Fibroblast of lung (primary cell): Measurements from ENCODE around the gene RASGEF1B. TPM values are rescaled to one million over a fixed set of nuclear protein-coding genes. Genes with fewer than 3 reads are reported as not detected.

ENCODE experiments used
- DNase-seq, 2 donors: peaks; one replicate each; pipeline versions ENCODE4 v3.0.0 to v3.0.0-alpha.2; 2010; ENCODE audit warnings: low read depth in 2 of 2
- H2AFZ ChIP-seq: 2 replicates; pipeline ENCODE4 v1.5.1; 2012; ENCODE audit warnings: low read length, control low read depth, inconsistent platforms
- H3K27ac ChIP-seq: 2 replicates; pipeline ENCODE4 v1.5.1; 2011; ENCODE audit warnings: low read length, control low read depth; ENCODE audit not compliant: insufficient read depth
- H3K27me3 ChIP-seq: 2 replicates; pipeline ENCODE4 v1.5.1; 2011; ENCODE audit warnings: mild to moderate bottlenecking, low read length; ENCODE audit not compliant: control insufficient read depth, insufficient read depth
- H3K36me3 ChIP-seq: 2 replicates; pipeline ENCODE4 v1.5.1; 2011; ENCODE audit warnings: low read length; ENCODE audit not compliant: control insufficient read depth, insufficient read depth
- H3K4me1 ChIP-seq: 2 replicates; pipeline ENCODE4 v1.5.1; 2011; ENCODE audit warnings: low read length; ENCODE audit not compliant: control insufficient read depth, insufficient read depth; ENCODE audit errors: extremely low read depth
- H3K4me2 ChIP-seq: 2 replicates; pipeline ENCODE4 v1.5.1; 2011; ENCODE audit warnings: low read length, control low read depth; ENCODE audit not compliant: insufficient read depth; ENCODE audit errors: extremely low read depth
- H3K4me3 ChIP-seq, 4 experiments: fragments of 200-600 bp in 1 of 4; sonication (generic) in 1 of 4; replicated peaks in 1 of 4; 2 replicates each; pipeline ENCODE4 v1.5.1; 2011 to 2016; ENCODE audit warnings: low read length in 4 of 4, low read depth in 3 of 4, mild to moderate bottlenecking in 3 of 4, control low read depth in 2 of 4, inconsistent platforms in 1 of 4, mixed read lengths in 1 of 4; ENCODE audit not compliant: insufficient read depth in 1 of 4; ENCODE audit errors: control extremely low read depth in 1 of 4
- H3K79me2 ChIP-seq: 2 replicates; pipeline ENCODE4 v1.5.1; 2012; ENCODE audit warnings: mild to moderate bottlenecking, low read length, inconsistent platforms; ENCODE audit not compliant: control insufficient read depth, insufficient read depth
- H3K9ac ChIP-seq: 2 replicates; pipeline ENCODE4 v1.5.1; 2011; ENCODE audit warnings: mild to moderate bottlenecking, low read length, control low read depth; ENCODE audit not compliant: insufficient read depth
- H3K9me3 ChIP-seq: 2 replicates; pipeline ENCODE4 v1.5.1; 2012; ENCODE audit warnings: low read depth, low read length; ENCODE audit not compliant: control insufficient read depth, insufficient read depth
- H4K20me1 ChIP-seq: 2 replicates; pipeline ENCODE4 v1.5.1; 2011; ENCODE audit warnings: low read length; ENCODE audit not compliant: control insufficient read depth, insufficient read depth; ENCODE audit errors: extremely low read depth
- EZH2 ChIP-seq: IDR thresholded peaks from 2 replicates; pipeline ENCODE4 v1.5.1; 2012; ENCODE audit warnings: low read length, control low read depth, mild to moderate bottlenecking; ENCODE audit errors: missing control alignments
- polyA plus RNA-seq, 2 donors: library from polyadenylated mRNA; depleted of rRNA in 1 of 2; stranded (reverse) in 1 of 2; unstranded in 1 of 2; fragments of >200 nt; gene quantifications; 2 replicates each; pipeline ENCODE4 v1.2.1, GENCODE V29; 2011 to 2012; ENCODE audit warnings: missing spikeins in 1 of 2
- total RNA-seq: library from RNA; depleted of rRNA; stranded (reverse); fragments of >200 nt; gene quantifications from 2 replicates; pipeline ENCODE4 v1.2.1, GENCODE V29; 2014
- TF ChIP-seq, protein P1 (sequence below), 2 donors: IDR thresholded peaks in 1 of 2; conservative IDR thresholded peaks in 1 of 2; 1 replicate in 1 of 2; 2 replicates in 1 of 2; pipeline ENCODE4 v1.5.1; 2011 to 2012; ENCODE audit warnings: low read length in 2 of 2, control low read depth in 1 of 2, inconsistent platforms in 1 of 2, low read depth in 1 of 2, mild to moderate bottlenecking in 1 of 2

RASGEF1B gene
- total and polyA plus RNA-seq, 2 donors (not counting 1 experiment from before 2014, with no cell fraction given), result 0.02 to 0.33 TPM

- TF ChIP-seq, protein P1, sequence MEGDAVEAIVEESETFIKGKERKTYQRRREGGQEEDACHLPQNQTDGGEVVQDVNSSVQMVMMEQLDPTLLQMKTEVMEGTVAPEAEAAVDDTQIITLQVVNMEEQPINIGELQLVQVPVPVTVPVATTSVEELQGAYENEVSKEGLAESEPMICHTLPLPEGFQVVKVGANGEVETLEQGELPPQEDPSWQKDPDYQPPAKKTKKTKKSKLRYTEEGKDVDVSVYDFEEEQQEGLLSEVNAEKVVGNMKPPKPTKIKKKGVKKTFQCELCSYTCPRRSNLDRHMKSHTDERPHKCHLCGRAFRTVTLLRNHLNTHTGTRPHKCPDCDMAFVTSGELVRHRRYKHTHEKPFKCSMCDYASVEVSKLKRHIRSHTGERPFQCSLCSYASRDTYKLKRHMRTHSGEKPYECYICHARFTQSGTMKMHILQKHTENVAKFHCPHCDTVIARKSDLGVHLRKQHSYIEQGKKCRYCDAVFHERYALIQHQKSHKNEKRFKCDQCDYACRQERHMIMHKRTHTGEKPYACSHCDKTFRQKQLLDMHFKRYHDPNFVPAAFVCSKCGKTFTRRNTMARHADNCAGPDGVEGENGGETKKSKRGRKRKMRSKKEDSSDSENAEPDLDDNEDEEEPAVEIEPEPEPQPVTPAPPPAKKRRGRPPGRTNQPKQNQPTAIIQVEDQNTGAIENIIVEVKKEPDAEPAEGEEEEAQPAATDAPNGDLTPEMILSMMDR (conservative IDR thresholded peaks at IDR 0.05 in 1 of 2, IDR thresholded peaks at IDR 0.05 in 1 of 2; ENCODE audit: low read depth in 1 of 2, low read length in 2 of 2), result no peak
- TF ChIP-seq EZH2, result no peak
- no peaks in the 10 kb centered on the region for H3K36me3 ChIP-seq
- H4K20me1 ChIP-seq, result no peaks in the 10 kb centered on the region
- no peak overlapping the region for H3K4me2 ChIP-seq
- H3K27ac ChIP-seq, result no peak overlapping the region
- DNase-seq, result no peak
- no peaks in the 10 kb centered on the region for H3K4me1 ChIP-seq
- H3K9ac ChIP-seq, result no peak overlapping the region
- H3K4me3 ChIP-seq, result no peak overlapping the region
- no peak overlapping the region for H2AFZ ChIP-seq
- no peaks in the 10 kb centered on the region for H3K79me2 ChIP-seq
- H3K27me3 ChIP-seq, result no peaks in the 10 kb centered on the region
- no peaks in the 10 kb centered on the region for H3K9me3 ChIP-seq
Measured at GRCh38 chr4:81506731-81507130, 35.0 kb upstream of the RASGEF1B start.

- H2AFZ ChIP-seq, result no peak overlapping the region
- H3K9ac ChIP-seq, result no peak overlapping the region
- H3K4me3 ChIP-seq, result no peak overlapping the region
- no peak overlapping the region for H3K4me2 ChIP-seq
- TF ChIP-seq, protein P1 (conservative IDR thresholded peaks at IDR 0.05 in 1 of 2, IDR thresholded peaks at IDR 0.05 in 1 of 2; ENCODE audit: low read depth in 1 of 2, low read length in 2 of 2), result no peak
- DNase-seq, result no peak
- no peaks in the 10 kb centered on the region for H3K27me3 ChIP-seq
- H3K9me3 ChIP-seq, result no peaks in the 10 kb centered on the region
- no peaks in the 10 kb centered on the region for H3K4me1 ChIP-seq
- H3K79me2 ChIP-seq, result no peaks in the 10 kb centered on the region
- no peaks in the 10 kb centered on the region for H3K36me3 ChIP-seq
- no peaks in the 10 kb centered on the region for H4K20me1 ChIP-seq
- no peak overlapping the region for H3K27ac ChIP-seq
Measured at GRCh38 chr4:81505726-81506125, 34.0 kb upstream of the RASGEF1B start.

DNA sequence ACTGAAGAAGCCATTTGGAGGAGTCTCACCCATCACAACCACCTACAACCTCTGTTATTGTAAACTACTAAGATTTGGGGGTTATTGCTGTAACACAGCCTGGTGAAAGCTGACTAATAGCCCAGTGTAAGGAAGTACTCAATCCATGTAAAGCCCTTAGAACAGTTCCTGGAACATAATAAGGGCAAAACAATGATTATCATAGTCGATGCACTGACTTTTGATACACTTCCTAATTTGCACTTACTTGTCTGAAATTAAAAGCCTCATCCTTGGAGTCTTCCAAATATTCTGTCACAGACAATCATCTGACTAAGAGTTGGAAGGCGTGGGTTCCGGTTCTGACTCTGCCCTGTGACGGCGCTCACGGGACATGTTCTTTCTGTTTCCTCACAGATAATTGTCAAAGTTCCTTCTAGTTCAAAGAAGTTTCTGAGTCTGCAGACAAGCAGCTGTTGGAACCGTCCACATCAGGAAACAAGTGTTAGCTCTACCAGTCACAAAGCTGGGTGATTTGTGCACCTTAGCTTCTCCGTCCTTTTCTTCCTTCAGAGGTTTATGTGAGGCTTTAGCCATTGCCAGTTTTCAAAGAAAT lies 33.4 kb upstream of the RASGEF1B start:
- Histone ChIP-seq H3K4me3 (no peak overlapping the region), H3K27me3 (no peaks in the 10 kb centered on the region), H3K9ac (no peak overlapping the region)

More for the DNA sequence above, 33.4 kb upstream of the RASGEF1B start:
- DNase-seq, result peak in 1 of 2 donors; percentile 13
- H3K9me3 ChIP-seq, result no peaks in the 10 kb centered on the region
- peak overlapping the region; percentile 1 for H3K4me2 ChIP-seq
- H3K27ac ChIP-seq, result no peak overlapping the region
- no peak for TF ChIP-seq EZH2
- TF ChIP-seq, protein P1 (conservative IDR thresholded peaks at IDR 0.05 in 1 of 2, IDR thresholded peaks at IDR 0.05 in 1 of 2; ENCODE audit: low read depth in 1 of 2, low read length in 2 of 2), result no peak
- H3K36me3 ChIP-seq, result no peaks in the 10 kb centered on the region
- no peak overlapping the region for H2AFZ ChIP-seq
- no peaks in the 10 kb centered on the region for H3K79me2 ChIP-seq
- no peaks in the 10 kb centered on the region for H3K4me1 ChIP-seq
- no peaks in the 10 kb centered on the region for H4K20me1 ChIP-seq
